SK-N-SH treated with all-trans-retinoic acid at 6 μM for 48 hours (cell line): ENCODE measurements around the gene AQP5.

ENCODE experiments used
- OSR1 ChIP-seq: fragments of 250-450 bp; sonication (Bioruptor Pico); IDR thresholded peaks from 2 replicates; pipeline ENCODE4 v1.8.0; 2022; ENCODE audit warnings: moderate library complexity, mild to moderate bottlenecking, inconsistent platforms
- PPARA ChIP-seq: fragments of 250-450 bp; sonication (Bioruptor Pico); IDR thresholded peaks from 2 replicates; pipeline ENCODE4 v1.5.0; 2020; ENCODE audit warnings: mild to moderate bottlenecking, borderline replicate concordance
- RARB ChIP-seq: fragments of 250-450 bp; sonication (Bioruptor Pico); IDR thresholded peaks from 2 replicates; pipeline ENCODE4 v1.8.0; 2021; ENCODE audit warnings: mild to moderate bottlenecking, moderate library complexity
- ZC3H10 ChIP-seq: fragments of 250-450 bp; sonication (Bioruptor Pico); IDR thresholded peaks from 2 replicates; pipeline ENCODE4 v1.5.1; 2021; ENCODE audit warnings: mild to moderate bottlenecking, moderate library complexity
- ZFP3 ChIP-seq: fragments of 250-450 bp; sonication (Bioruptor Pico); IDR thresholded peaks from 2 replicates; pipeline ENCODE4 v1.5.0; 2020; ENCODE audit warnings: mild to moderate bottlenecking, moderate library complexity
- ZNF565 ChIP-seq: fragments of 450-650 bp; formaldehyde crosslinking; conservative IDR thresholded peaks from 2 replicates; pipeline ENCODE4 v1.5.0; 2020; ENCODE audit warnings: low read depth, mild to moderate bottlenecking, moderate library complexity
- ZNF8 ChIP-seq: fragments of 450-650 bp; formaldehyde crosslinking; IDR thresholded peaks from 2 replicates; pipeline ENCODE4 v1.5.0; 2020; ENCODE audit warnings: mild to moderate bottlenecking, moderate library complexity
- TF ChIP-seq, protein P1 (sequence below): fragments of 250-450 bp; sonication (Bioruptor Pico); IDR thresholded peaks from 2 replicates; pipeline ENCODE4 v1.8.0; 2020; ENCODE audit warnings: mild to moderate bottlenecking, moderate library complexity, borderline replicate concordance
- TF ChIP-seq, protein P2 (sequence below): fragments of 250-450 bp; sonication (Bioruptor Pico); IDR thresholded peaks from 2 replicates; pipeline ENCODE4 v1.8.0; 2021; ENCODE audit warnings: low read depth, mild to moderate bottlenecking, moderate library complexity, borderline replicate concordance
- TF ChIP-seq, protein P3 (sequence below): fragments of 250-450 bp; sonication (Bioruptor Pico); IDR thresholded peaks from 2 replicates; pipeline ENCODE4 v1.5.0; 2020; ENCODE audit warnings: mild to moderate bottlenecking, moderate library complexity

DNA sequence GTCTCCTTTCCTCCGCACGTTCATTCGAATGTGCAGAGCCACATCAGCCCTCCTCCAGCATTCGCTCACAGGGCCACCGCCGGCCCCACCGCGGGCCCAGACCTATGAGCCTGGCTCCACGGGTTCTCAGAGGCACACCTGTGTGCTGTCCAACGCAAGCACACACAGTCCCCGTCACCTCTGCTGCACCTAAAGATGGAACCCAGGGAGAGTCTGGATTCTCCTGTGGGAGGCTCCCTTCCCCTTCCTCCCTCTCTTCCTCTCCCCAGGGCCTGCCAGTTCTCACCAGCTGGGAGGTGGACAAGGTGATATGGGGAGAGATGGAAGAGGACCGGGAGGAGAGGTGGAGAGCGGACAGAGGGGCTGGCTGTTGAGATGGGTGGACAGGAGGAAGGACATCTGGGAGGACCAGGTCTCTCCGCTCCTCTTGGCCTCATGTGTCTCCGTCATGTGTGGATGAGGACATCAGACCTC, 6.1 kb downstream of the AQP5 start:
- TF ChIP-seq, protein P1, sequence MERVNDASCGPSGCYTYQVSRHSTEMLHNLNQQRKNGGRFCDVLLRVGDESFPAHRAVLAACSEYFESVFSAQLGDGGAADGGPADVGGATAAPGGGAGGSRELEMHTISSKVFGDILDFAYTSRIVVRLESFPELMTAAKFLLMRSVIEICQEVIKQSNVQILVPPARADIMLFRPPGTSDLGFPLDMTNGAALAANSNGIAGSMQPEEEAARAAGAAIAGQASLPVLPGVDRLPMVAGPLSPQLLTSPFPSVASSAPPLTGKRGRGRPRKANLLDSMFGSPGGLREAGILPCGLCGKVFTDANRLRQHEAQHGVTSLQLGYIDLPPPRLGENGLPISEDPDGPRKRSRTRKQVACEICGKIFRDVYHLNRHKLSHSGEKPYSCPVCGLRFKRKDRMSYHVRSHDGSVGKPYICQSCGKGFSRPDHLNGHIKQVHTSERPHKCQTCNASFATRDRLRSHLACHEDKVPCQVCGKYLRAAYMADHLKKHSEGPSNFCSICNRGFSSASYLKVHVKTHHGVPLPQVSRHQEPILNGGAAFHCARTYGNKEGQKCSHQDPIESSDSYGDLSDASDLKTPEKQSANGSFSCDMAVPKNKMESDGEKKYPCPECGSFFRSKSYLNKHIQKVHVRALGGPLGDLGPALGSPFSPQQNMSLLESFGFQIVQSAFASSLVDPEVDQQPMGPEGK (CRISPR knock-in tag) = no peak
- TF ChIP-seq, protein P2, sequence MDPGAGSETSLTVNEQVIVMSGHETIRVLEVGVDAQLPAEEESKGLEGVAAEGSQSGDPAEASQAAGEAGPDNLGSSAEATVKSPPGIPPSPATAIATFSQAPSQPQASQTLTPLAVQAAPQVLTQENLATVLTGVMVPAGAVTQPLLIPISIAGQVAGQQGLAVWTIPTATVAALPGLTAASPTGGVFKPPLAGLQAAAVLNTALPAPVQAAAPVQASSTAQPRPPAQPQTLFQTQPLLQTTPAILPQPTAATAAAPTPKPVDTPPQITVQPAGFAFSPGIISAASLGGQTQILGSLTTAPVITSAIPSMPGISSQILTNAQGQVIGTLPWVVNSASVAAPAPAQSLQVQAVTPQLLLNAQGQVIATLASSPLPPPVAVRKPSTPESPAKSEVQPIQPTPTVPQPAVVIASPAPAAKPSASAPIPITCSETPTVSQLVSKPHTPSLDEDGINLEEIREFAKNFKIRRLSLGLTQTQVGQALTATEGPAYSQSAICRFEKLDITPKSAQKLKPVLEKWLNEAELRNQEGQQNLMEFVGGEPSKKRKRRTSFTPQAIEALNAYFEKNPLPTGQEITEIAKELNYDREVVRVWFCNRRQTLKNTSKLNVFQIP (CRISPR knock-in tag) = no peak
- no peak for TF ChIP-seq ZNF8
- no peak for TF ChIP-seq ZC3H10 (CRISPR knock-in tag)
- TF ChIP-seq, protein P3, sequence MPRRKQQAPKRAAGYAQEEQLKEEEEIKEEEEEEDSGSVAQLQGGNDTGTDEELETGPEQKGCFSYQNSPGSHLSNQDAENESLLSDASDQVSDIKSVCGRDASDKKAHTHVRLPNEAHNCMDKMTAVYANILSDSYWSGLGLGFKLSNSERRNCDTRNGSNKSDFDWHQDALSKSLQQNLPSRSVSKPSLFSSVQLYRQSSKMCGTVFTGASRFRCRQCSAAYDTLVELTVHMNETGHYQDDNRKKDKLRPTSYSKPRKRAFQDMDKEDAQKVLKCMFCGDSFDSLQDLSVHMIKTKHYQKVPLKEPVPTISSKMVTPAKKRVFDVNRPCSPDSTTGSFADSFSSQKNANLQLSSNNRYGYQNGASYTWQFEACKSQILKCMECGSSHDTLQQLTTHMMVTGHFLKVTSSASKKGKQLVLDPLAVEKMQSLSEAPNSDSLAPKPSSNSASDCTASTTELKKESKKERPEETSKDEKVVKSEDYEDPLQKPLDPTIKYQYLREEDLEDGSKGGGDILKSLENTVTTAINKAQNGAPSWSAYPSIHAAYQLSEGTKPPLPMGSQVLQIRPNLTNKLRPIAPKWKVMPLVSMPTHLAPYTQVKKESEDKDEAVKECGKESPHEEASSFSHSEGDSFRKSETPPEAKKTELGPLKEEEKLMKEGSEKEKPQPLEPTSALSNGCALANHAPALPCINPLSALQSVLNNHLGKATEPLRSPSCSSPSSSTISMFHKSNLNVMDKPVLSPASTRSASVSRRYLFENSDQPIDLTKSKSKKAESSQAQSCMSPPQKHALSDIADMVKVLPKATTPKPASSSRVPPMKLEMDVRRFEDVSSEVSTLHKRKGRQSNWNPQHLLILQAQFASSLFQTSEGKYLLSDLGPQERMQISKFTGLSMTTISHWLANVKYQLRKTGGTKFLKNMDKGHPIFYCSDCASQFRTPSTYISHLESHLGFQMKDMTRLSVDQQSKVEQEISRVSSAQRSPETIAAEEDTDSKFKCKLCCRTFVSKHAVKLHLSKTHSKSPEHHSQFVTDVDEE = no peak
- no peak for TF ChIP-seq OSR1
- TF ChIP-seq RARB = no peak
- TF ChIP-seq PPARA = no peak
- no peak for TF ChIP-seq ZFP3 (CRISPR knock-in tag)
- no peak for TF ChIP-seq ZNF565 (CRISPR knock-in tag)
